Panc1 (cell line): ENCODE measurements around the gene TMEM247.

Experiments
- POLR2AphosphoS5 ChIP-seq: IDR thresholded peaks from 2 replicates; pipeline ENCODE4 v1.6.1; 2012; ENCODE audit warnings: mild to moderate bottlenecking, low read depth, low read length, moderate library complexity
- SIN3A ChIP-seq: IDR thresholded peaks from 2 replicates; pipeline ENCODE4 v1.6.1; 2012; ENCODE audit warnings: low read depth, mild to moderate bottlenecking, low read length, moderate library complexity, borderline replicate concordance; ENCODE audit not compliant: insufficient read depth
- TCF7L2 ChIP-seq: IDR thresholded peaks from 2 replicates; pipeline ENCODE4 v1.6.1; 2011; ENCODE audit warnings: mild to moderate bottlenecking, low read depth, low read length, inconsistent platforms
- TF ChIP-seq, protein P1 (sequence below), 2 experiments: IDR thresholded peaks; 2 replicates each; pipeline ENCODE4 v1.6.1; 2011 to 2012; ENCODE audit warnings: low read depth in 2 of 2, control low read depth in 1 of 2, low read length in 1 of 2, mild to moderate bottlenecking in 1 of 2, moderate library complexity in 1 of 2; ENCODE audit not compliant: insufficient read depth in 1 of 2
- TF ChIP-seq, protein P2 (sequence below): fragments of 450-650 bp; IDR thresholded peaks from 2 replicates; pipeline ENCODE4 v1.5.1; 2017; ENCODE audit warnings: mild to moderate bottlenecking

GRCh38 chr2:46531863-46532262 lies 52.5 kb downstream of the TMEM247 start:
- TF ChIP-seq, protein P1, sequence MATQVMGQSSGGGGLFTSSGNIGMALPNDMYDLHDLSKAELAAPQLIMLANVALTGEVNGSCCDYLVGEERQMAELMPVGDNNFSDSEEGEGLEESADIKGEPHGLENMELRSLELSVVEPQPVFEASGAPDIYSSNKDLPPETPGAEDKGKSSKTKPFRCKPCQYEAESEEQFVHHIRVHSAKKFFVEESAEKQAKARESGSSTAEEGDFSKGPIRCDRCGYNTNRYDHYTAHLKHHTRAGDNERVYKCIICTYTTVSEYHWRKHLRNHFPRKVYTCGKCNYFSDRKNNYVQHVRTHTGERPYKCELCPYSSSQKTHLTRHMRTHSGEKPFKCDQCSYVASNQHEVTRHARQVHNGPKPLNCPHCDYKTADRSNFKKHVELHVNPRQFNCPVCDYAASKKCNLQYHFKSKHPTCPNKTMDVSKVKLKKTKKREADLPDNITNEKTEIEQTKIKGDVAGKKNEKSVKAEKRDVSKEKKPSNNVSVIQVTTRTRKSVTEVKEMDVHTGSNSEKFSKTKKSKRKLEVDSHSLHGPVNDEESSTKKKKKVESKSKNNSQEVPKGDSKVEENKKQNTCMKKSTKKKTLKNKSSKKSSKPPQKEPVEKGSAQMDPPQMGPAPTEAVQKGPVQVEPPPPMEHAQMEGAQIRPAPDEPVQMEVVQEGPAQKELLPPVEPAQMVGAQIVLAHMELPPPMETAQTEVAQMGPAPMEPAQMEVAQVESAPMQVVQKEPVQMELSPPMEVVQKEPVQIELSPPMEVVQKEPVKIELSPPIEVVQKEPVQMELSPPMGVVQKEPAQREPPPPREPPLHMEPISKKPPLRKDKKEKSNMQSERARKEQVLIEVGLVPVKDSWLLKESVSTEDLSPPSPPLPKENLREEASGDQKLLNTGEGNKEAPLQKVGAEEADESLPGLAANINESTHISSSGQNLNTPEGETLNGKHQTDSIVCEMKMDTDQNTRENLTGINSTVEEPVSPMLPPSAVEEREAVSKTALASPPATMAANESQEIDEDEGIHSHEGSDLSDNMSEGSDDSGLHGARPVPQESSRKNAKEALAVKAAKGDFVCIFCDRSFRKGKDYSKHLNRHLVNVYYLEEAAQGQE (IDR thresholded peaks at IDR 0.05; ENCODE audit: insufficient read depth in 1 of 2, low read depth in 2 of 2, low read length in 1 of 2) = no peak
- TF ChIP-seq, protein P2, sequence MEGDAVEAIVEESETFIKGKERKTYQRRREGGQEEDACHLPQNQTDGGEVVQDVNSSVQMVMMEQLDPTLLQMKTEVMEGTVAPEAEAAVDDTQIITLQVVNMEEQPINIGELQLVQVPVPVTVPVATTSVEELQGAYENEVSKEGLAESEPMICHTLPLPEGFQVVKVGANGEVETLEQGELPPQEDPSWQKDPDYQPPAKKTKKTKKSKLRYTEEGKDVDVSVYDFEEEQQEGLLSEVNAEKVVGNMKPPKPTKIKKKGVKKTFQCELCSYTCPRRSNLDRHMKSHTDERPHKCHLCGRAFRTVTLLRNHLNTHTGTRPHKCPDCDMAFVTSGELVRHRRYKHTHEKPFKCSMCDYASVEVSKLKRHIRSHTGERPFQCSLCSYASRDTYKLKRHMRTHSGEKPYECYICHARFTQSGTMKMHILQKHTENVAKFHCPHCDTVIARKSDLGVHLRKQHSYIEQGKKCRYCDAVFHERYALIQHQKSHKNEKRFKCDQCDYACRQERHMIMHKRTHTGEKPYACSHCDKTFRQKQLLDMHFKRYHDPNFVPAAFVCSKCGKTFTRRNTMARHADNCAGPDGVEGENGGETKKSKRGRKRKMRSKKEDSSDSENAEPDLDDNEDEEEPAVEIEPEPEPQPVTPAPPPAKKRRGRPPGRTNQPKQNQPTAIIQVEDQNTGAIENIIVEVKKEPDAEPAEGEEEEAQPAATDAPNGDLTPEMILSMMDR = no peak
- TF ChIP-seq SIN3A = no peak
- no peak for TF ChIP-seq POLR2AphosphoS5
- TF ChIP-seq TCF7L2 = no peak
